Measurements from ENCODE around the gene GRXCR2. TPM values are rescaled to one million over a fixed set of nuclear protein-coding genes. Genes with fewer than 3 reads are reported as not detected.
A peak's percentile ranks its signal among the peaks of the same experiment; 100 is the strongest.

Gene GRXCR2
- total RNA-seq, 1 experiment from 2014 or later, result not detected

DNA sequence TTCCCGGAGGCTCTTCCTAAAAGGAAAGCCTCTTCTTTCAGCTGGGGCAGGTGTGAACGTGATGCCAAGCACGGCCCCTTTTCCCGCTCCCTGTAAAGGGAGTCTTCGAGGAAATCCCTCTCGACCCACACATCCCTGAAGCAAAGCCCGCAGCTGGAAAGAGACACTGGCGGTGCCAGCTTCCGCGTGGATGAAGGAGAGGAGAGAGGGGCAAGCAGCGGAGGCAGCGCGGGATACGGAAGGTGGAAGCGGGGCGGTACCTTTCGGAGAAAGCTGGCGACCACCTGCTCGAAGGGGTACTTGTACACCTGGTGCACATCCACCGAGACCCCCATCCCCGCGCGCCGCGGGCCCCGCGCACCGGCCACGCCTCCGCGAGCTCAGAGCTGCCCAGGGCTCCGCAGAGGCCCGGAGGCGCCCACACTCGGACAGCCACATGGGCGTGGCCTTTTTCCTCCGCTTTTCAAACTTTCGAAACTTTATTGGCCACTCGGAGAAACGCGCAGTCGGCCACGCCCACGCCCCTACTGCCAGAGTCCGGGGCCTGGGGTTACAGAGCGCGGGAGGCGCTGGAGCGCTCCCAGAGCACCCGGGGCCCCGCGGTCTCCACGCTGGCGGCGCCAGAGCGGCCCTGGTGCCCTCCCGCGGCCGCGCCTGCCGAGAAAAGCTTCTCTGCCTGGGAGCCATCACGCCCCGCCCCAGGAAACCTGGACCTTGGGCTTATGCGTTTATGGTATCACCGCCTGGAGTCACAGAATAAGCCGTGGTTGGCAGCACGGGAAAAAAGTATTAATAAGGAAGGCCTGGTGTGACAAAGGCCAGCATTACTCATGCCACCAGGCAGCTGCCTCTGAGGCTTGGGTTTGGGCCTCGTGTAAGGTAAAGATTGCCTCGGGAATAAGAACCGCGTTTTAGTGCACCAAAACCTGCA lies 37.6 kb downstream of the GRXCR2 start, which contains the start of gene PRELID2:
Gene PRELID2, minus strand, starts transcription at position 426 of the 931 bp plus-strand sequence. Its CDS starts 91 bp downstream, at position 335.
- no peak within 1 kb of the TSS for H3K4me3 ChIP-seq
- no peaks in the 10 kb centered on the region for H3K9me3 ChIP-seq (replicated peaks)
- DNase-seq, result no peak
- H3K27me3 ChIP-seq, result no peaks in the 10 kb centered on the region
- no peaks in the 10 kb centered on the region for H3K36me3 ChIP-seq
- no peak within 1 kb of the TSS for H3K27ac ChIP-seq
- H3K4me1 ChIP-seq, result no peaks in the 10 kb centered on the region

DNA sequence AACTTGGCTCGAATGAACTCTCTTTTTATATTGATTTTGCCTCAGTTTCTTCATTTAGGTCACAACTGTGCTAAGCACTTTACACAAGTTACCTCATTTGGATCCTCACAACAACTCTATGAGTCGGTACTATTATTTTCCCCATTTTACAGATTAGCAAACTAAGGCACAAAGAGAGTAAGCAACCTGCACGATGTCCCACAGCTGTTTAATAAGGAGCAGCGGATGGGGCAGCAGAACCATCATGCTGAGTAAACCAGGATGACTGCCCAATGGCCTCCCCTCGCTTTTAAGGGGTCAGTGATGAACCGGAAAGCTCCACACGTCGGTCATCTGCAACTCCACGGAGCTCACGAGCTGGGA lies 38.3 kb downstream of the GRXCR2 start:
- no peaks in the 10 kb centered on the region for H3K27me3 ChIP-seq
- DNase-seq, result no peak
- no peaks in the 10 kb centered on the region for H3K9me3 ChIP-seq (replicated peaks)
- H3K27ac ChIP-seq, result no peak overlapping the region
- no peak overlapping the region for H3K4me3 ChIP-seq
- H3K4me1 ChIP-seq, result no peaks in the 10 kb centered on the region
- H3K36me3 ChIP-seq, result no peaks in the 10 kb centered on the region

DNA sequence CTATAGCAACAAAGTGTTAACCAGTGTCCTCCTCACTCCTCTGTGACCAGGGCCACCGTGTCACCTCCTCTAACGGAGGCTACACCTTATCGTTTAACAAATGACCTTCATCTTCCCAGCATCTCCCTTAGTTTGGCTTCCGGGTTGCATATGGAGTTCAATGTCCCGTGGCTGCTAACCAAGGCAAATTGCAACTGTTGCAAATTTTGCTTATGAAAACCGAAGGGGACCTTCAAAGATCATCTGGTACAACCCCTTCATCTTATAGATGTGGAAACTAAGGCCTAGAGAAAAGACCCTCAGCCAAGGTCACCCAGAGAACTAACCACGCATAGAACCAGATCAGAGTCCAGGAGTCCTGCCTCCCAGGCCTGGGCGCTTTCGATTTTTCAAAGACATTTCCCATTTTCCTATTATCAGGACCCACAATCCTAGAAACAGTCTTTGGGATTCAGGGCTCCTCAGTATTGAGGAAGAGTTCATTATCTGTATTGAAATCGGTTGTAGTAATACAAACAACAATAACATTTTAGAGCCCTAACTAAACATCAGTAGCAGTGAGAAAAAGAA lies 39.1 kb downstream of the GRXCR2 start:
- Histone ChIP-seq H3K9me3 (replicated peaks) (no peaks in the 10 kb centered on the region), H3K4me1 (no peaks in the 10 kb centered on the region), H3K4me3 (no peak overlapping the region), H3K27me3 (no peaks in the 10 kb centered on the region), H3K27ac (no peak overlapping the region), H3K36me3 (no peaks in the 10 kb centered on the region)
- DNase-seq, result no peak

DNA sequence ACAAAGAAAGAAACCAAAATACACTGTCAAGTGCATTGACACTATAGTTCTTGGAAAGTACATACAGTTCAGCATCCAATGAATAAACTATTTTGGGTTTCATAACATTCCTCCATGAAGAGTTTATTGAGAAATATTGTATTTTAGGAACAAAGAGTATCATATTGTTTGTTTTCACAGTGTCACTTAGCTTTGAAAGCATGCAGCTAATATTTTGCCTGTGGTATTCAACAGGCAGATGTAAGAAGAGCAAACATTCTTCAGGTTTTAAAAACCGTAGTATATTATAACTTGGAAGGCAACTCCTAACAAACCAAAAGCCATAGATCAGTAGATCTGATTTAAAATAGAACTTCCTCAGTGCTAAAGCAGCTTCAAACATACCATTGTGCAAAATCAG lies 42.2 kb downstream of the GRXCR2 start:
- Histone ChIP-seq H3K9me3 (replicated peaks) (no peaks in the 10 kb centered on the region), H3K4me3 (no peak overlapping the region), H3K27ac (no peak overlapping the region), H3K36me3 (no peaks in the 10 kb centered on the region), H3K4me1 (no peaks in the 10 kb centered on the region), H3K27me3 (no peaks in the 10 kb centered on the region)
- no peak for DNase-seq

DNA sequence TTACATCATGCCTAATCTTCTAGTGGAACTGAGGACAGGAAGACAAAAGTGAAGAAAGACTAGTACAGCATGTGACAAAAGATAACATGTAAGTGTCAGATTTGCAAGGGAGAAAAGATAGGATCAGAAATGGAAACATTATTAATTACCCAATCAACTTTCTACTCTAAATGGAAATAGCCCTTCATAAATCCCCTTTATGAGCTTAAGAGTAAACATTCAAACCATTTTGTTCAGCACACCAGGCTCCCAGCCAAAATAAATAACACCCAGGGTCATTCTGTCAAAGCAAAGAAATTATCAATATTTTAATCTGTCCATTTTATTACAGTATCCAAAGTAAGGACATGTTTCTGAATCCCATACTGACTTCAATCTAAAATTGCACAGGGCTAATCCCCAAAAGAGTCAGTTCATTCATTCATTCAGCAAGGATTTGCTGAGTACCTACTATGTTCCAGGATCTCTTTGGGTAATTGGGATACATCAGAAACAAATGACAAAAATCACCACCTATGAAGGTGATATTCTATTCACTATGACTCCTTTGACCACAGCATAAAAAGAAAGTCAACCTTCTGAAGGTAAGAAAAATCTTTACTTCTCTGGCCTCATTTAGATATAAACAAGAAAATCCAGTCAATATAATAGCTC lies 43.0 kb downstream of the GRXCR2 start:
- no peaks in the 10 kb centered on the region for H3K9me3 ChIP-seq (replicated peaks)
- H3K27me3 ChIP-seq, result no peaks in the 10 kb centered on the region
- H3K27ac ChIP-seq, result no peak overlapping the region
- no peak overlapping the region for H3K4me3 ChIP-seq
- no peaks in the 10 kb centered on the region for H3K36me3 ChIP-seq
- no peak for DNase-seq
- no peaks in the 10 kb centered on the region for H3K4me1 ChIP-seq

DNA sequence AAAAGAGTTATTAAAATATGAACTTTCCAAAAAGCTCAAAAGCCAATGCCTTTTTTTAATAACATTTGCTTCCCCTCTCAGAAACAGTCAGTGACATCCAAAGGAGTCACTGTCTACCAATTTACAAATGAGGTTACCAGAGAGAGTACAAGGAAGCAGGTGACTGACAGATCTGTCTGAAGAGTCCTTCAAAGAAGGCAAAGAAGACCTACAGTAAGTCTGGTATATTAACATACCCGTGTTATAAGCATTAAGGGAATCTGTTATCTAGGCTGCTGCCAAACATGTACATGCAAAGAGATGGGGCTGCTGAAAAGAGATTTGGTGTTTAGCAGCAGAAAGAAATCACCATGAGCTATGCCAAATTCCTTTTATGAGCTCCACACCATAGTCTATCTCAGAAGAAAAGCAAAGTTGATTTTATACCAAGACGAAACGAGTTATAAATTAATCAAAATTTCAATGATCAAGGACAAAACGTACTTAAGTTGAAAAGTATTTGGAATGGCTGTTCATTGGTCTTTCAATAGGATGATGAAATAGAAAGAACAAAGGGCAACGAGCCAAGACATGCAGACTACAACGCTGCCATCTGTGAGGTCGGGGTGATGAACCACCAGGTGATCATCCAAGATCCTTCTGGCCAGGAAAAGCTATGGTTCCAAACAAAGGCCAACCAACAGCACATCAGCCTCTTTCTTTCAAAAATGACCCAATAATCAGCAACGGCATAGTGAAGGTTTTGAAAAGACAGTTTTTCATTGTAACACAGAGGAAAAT lies 45.7 kb downstream of the GRXCR2 start:
- Histone ChIP-seq H3K4me3 (no peak overlapping the region), H3K27ac (no peak overlapping the region), H3K36me3 (no peaks in the 10 kb centered on the region), H3K27me3 (no peaks in the 10 kb centered on the region), H3K9me3 (replicated peaks) (no peaks in the 10 kb centered on the region), H3K4me1 (no peaks in the 10 kb centered on the region)
- DNase-seq, result no peak

DNA sequence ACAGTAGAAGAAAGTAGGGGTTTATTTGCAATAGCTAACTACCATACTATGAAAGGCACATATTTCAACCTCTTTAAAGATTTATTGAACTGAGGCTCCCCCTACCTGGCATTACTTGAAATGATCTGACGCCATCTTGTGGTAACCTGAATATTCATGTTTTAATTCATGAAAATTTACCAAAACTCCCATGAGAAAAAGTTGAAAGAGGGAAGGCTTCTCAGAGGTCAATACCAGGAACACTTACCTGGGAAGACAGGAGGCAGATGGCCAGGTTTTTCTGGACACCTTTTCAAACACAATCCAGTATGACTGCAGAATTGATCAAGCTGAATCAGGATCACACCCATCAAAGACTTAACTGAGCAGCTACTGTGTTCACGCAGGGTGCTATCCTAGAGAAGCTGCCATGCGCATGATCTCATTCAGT lies 47.0 kb downstream of the GRXCR2 start:
- H3K36me3 ChIP-seq, result no peaks in the 10 kb centered on the region
- H3K27me3 ChIP-seq, result no peaks in the 10 kb centered on the region
- no peak overlapping the region for H3K27ac ChIP-seq
- no peaks in the 10 kb centered on the region for H3K4me1 ChIP-seq
- no peak overlapping the region for H3K4me3 ChIP-seq
- peak in 1 of 2 experiments; percentile 62 for DNase-seq
- no peaks in the 10 kb centered on the region for H3K9me3 ChIP-seq (replicated peaks)

DNA sequence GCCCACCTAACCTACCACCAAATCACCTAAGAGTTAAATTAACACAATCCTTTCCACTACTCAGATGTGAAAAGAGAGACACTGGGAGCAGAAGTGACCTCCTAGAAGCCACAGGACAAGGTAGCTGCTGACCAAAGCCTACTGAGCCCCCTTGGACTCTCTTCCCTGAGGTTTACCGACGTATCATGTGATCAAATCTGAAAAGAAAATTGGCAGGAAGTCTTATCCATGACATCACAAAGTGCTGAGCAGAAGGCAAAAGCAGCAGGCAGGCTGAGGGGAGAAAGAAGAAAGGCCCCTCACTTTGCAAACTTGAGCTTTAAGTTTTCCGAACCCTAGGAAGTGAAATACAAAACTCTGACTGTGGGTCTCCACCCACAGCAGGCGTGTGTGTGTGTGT lies 48.8 kb downstream of the GRXCR2 start:
- H3K9me3 ChIP-seq (replicated peaks), result no peaks in the 10 kb centered on the region
- H3K27ac ChIP-seq, result no peak overlapping the region
- no peak overlapping the region for H3K4me3 ChIP-seq
- H3K4me1 ChIP-seq, result no peaks in the 10 kb centered on the region
- no peaks in the 10 kb centered on the region for H3K27me3 ChIP-seq
- no peak for DNase-seq
- H3K36me3 ChIP-seq, result no peaks in the 10 kb centered on the region

DNA sequence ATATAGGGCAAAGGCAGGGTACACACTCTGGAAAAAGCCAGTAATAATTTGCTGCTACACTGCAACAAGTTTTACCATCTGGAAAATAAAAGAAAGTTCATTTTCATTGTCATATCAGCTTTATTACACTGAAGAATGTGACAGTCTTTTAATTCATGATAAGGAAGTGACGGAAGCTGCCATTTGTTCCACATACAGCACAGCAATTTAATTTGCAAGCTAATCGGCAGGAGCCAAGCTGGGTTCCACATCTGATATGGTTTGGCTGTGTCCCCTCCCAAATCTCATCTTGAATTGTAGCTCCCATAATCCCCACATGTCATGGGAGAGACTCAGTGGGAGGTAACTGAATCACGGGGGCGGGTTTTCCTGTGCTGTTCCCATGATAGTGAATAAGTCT lies 54.2 kb downstream of the GRXCR2 start:
- no peaks in the 10 kb centered on the region for H3K9me3 ChIP-seq (replicated peaks)
- no peaks in the 10 kb centered on the region; the same call in 1 of the 2 replicates for H3K36me3 ChIP-seq
- no peaks in the 10 kb centered on the region for H3K27me3 ChIP-seq
- no peak overlapping the region for H3K4me3 ChIP-seq
- no peak for DNase-seq
- no peak overlapping the region for H3K27ac ChIP-seq
- no peaks in the 10 kb centered on the region for H3K4me1 ChIP-seq

DNA sequence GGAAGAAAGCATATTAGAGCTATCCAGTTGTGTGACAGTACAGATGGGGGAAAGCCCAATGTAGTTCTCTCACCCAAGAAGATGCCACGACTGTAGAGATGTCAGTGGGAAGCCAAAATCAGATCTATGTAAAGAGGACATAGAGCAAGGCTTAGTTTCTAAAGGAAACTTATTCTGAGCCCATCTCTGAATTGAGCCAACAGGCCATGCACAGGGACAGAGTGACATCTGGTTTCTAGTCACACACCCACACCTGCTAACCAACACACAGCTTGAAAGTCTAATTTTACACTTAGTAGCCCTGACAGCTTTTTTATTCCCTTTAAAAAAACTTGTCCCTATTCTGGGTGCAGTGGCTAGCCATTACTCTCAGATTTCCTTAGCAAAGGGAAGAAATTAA lies 59.9 kb downstream of the GRXCR2 start:
- DNase-seq, result no peak
- Histone ChIP-seq H3K36me3 (no peaks in the 10 kb centered on the region; the same call in 1 of the 2 replicates), H3K27ac (no peak overlapping the region), H3K4me3 (no peak overlapping the region), H3K27me3 (no peaks in the 10 kb centered on the region), H3K9me3 (replicated peaks) (no peaks in the 10 kb centered on the region), H3K4me1 (no peaks in the 10 kb centered on the region)

DNA sequence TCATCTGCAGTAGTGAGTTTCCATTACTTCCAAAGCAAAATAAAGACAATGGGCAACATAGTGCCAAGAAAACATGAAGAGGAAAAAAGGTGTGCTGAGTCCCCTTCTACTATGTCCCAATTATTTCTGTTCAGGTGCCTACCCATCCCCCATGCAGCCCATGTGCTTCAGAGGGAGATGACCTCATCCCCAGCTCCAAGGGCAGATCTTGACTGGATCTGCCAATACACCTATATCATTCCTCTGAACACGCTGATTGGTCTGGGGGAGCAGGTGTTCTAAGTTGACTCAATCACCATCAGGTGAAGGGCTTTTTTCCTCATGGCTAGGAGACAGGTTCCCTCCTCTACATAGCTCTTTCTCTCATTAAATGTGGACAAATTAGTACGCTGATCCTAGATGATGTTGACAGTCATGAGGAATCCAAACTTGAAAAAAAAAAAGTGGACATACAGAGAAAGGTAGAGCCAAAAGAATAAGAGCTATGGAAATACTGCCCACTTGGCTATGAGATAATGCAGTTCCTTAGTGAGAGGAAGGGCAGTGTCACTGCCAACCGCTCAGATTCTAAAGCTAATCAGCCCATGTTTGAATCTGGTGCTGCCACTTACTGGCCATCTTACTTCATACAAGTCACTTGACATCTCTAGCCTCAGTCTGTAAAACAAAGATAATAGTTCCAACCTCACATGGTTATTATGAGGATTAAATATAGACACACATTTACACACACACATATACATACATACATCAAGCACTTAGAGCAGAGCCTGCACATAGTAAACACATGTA lies 60.8 kb downstream of the GRXCR2 start:
- DNase-seq, result peak in 1 of 2 experiments; percentile 4
- no peak overlapping the region for H3K27ac ChIP-seq
- no peak overlapping the region for H3K4me3 ChIP-seq
- no peaks in the 10 kb centered on the region; the same call in 1 of the 2 replicates for H3K36me3 ChIP-seq
- H3K9me3 ChIP-seq (replicated peaks), result no peaks in the 10 kb centered on the region
- no peaks in the 10 kb centered on the region for H3K4me1 ChIP-seq
- H3K27me3 ChIP-seq, result no peaks in the 10 kb centered on the region

All from SJCRH30 (cell line).